WTC11 (cell line): ENCODE measurements around the gene SLC47A1.

Experiments
- ATF1 ChIP-seq: sonication (generic); formaldehyde crosslinking; IDR thresholded peaks from 2 replicates; pipeline ENCODE4 v1.8.1; 2023; ENCODE audit warnings: mild to moderate bottlenecking, moderate library complexity, missing genetic modification reagents
- CTCF ChIP-seq: fragments of 200-600 bp; IDR thresholded peaks from 2 replicates; pipeline ENCODE4 v1.8.0; 2022; ENCODE audit warnings: antibody characterized with exemption
- JUN ChIP-seq: sonication (generic); formaldehyde crosslinking; IDR thresholded peaks from 2 replicates; pipeline ENCODE4 v1.8.0; 2023; ENCODE audit warnings: mild to moderate bottlenecking, missing genetic modification reagents
- KAT7 ChIP-seq: sonication (generic); formaldehyde crosslinking; IDR thresholded peaks from 2 replicates; pipeline ENCODE4 v1.8.1; 2023; ENCODE audit warnings: missing genetic modification reagents, mild to moderate bottlenecking, borderline replicate concordance
- RELA ChIP-seq: sonication (generic); formaldehyde crosslinking; IDR thresholded peaks from 2 replicates; pipeline ENCODE4 v1.8.1; 2022; ENCODE audit warnings: missing genetic modification reagents, mild to moderate bottlenecking, borderline replicate concordance
- TF ChIP-seq, protein P1 (sequence below): sonication (generic); formaldehyde crosslinking; IDR thresholded peaks from 2 replicates; pipeline ENCODE4 v1.8.1; 2022; ENCODE audit warnings: low read depth, missing genetic modification reagents, borderline replicate concordance

DNA sequence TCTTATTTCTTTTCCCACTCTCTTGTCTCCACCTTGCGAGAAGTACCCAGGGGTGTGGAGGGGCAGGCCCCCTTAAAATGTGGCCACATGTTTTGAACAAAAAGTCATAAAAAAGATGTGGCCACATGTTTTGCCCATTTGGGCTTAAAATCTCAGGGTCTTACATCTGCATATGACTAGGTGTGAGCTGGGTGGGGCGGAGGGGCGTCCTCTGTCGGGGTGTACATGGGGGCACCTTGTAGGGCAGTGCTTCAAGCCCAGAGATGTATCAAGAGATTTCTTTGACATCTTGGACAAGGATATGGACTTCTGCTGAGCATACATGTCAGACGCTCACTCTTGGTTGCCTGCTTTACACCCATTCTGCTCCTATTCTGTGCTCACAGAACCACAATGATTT lies 13.0 kb upstream of the SLC47A1 start:
- TF ChIP-seq, protein P1, sequence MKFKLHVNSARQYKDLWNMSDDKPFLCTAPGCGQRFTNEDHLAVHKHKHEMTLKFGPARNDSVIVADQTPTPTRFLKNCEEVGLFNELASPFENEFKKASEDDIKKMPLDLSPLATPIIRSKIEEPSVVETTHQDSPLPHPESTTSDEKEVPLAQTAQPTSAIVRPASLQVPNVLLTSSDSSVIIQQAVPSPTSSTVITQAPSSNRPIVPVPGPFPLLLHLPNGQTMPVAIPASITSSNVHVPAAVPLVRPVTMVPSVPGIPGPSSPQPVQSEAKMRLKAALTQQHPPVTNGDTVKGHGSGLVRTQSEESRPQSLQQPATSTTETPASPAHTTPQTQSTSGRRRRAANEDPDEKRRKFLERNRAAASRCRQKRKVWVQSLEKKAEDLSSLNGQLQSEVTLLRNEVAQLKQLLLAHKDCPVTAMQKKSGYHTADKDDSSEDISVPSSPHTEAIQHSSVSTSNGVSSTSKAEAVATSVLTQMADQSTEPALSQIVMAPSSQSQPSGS (CRISPR knock-in tag): no peak
- TF ChIP-seq RELA (no peak), ATF1 (no peak), CTCF (no peak), JUN (CRISPR knock-in tag) (no peak), KAT7 (CRISPR knock-in tag) (no peak)
